ENCODE measurements around the gene DOK6. TPM values are rescaled to one million over a fixed set of nuclear protein-coding genes. Genes with fewer than 3 reads are reported as not detected.

The DOK6 gene
- total RNA-seq, 5 donors from 2014 or later (not counting 1 experiment from before 2014, with no cell fraction given) = 0.03 TPM; not detected in 4

GRCh38 chr18:69763002-69763401, 362.3 kb downstream of the DOK6 start:
- no peaks in the 10 kb centered on the region for H3K27me3 Mint-ChIP-seq
- Histone ChIP-seq H3K4me1 (ENCODE audit: control insufficient read depth in 1 of 2, extremely low read depth in 1 of 2, insufficient read depth in 2 of 2, low read length in 2 of 2) (peaks cover 0 to under 1% of the 10 kb centered on the region in 2 experiments), H3K36me3 (ENCODE audit: control insufficient read depth in 2 of 2, extremely low read depth in 1 of 2, insufficient read depth in 1 of 2, low read length in 1 of 2) (peaks cover 0 to 5% of the 10 kb centered on the region in 2 donors), H3K9me3 (no peaks in the 10 kb centered on the region), H3K27ac (ENCODE audit: low read length) (no peak overlapping the region), H3K27me3 (replicated peaks in 1 of 2; ENCODE audit: control insufficient read depth in 2 of 2, extremely low read depth in 1 of 2, insufficient read depth in 2 of 2, low read length in 1 of 2) (no peaks in the 10 kb centered on the region), H3K4me3 (ENCODE audit: control insufficient read depth in 1 of 2, extremely low read depth in 1 of 2, low read length in 1 of 2) (no peak overlapping the region)
- peaks cover 7 to 13% (median 8%) of the 10 kb centered on the region in 3 donors for H3K4me1 Mint-ChIP-seq
- H3K36me3 Mint-ChIP-seq = peaks cover 30% of the 10 kb centered on the region
- no CpG with 5 or more reads among the region's 4 CpGs for WGBS (ENCODE audit: insufficient coverage)
- H3K4me3 Mint-ChIP-seq = no peak overlapping the region
- H3K9me3 Mint-ChIP-seq = no peaks in the 10 kb centered on the region
- DNase-seq = no peak
- ChIA-PET CTCF (no interaction called here), POLR2A (no interaction called here)
- no peak for ATAC-seq (replicated peaks in 1 of 4)
- no peak overlapping the region for H3K27ac Mint-ChIP-seq

- Mint-ChIP-seq H3K27ac (no peak overlapping the region), H3K9me3 (no peaks in the 10 kb centered on the region), H3K36me3 (peaks cover 34% of the 10 kb centered on the region), H3K4me3 (no peak overlapping the region), H3K4me1 (peaks cover 0 to 5% (median 0%) of the 10 kb centered on the region in 3 donors), H3K27me3 (no peaks in the 10 kb centered on the region)
- CTCF ChIA-PET = no interaction called here
- POLR2A ChIA-PET = no interaction called here
- H3K4me3 ChIP-seq (ENCODE audit: control insufficient read depth in 1 of 2, extremely low read depth in 1 of 2, low read length in 1 of 2) = no peak overlapping the region
- H3K4me1 ChIP-seq (ENCODE audit: control insufficient read depth in 1 of 2, extremely low read depth in 1 of 2, insufficient read depth in 2 of 2, low read length in 2 of 2) = no peaks in the 10 kb centered on the region
- 100% methylated on average over 1 of the region's 5 CpGs for WGBS (ENCODE audit: insufficient coverage)
- H3K27ac ChIP-seq (ENCODE audit: low read length) = no peak overlapping the region
- H3K9me3 ChIP-seq = no peaks in the 10 kb centered on the region
- H3K36me3 ChIP-seq (ENCODE audit: control insufficient read depth in 2 of 2, extremely low read depth in 1 of 2, insufficient read depth in 1 of 2, low read length in 1 of 2) = peaks cover 0 to 5% of the 10 kb centered on the region in 2 donors
- ATAC-seq (replicated peaks in 1 of 4) (no peak), DNase-seq (no peak)
- H3K27me3 ChIP-seq (replicated peaks in 1 of 2; ENCODE audit: control insufficient read depth in 2 of 2, extremely low read depth in 1 of 2, insufficient read depth in 2 of 2, low read length in 1 of 2) = no peaks in the 10 kb centered on the region
Observed at GRCh38 chr18:69763821-69764220, 363.1 kb downstream of the DOK6 start.

GRCh38 chr18:69770238-69770637, 369.6 kb downstream of the DOK6 start:
- ChIA-PET POLR2A (interaction anchor here in 1 of 2 donors (0.7 kb wide), 1 partner anchor 112 kb away, joined by 3 read pairs; no protein-coding TSS in a partner anchor), CTCF (no interaction called here)
- Histone ChIP-seq H3K27me3 (replicated peaks in 1 of 2; ENCODE audit: control insufficient read depth in 2 of 2, extremely low read depth in 1 of 2, insufficient read depth in 2 of 2, low read length in 1 of 2) (no peaks in the 10 kb centered on the region), H3K27ac (ENCODE audit: low read length) (no peak overlapping the region), H3K4me3 (ENCODE audit: control insufficient read depth in 1 of 2, extremely low read depth in 1 of 2, low read length in 1 of 2) (no peak overlapping the region), H3K9me3 (no peaks in the 10 kb centered on the region), H3K4me1 (ENCODE audit: control insufficient read depth in 1 of 2, extremely low read depth in 1 of 2, insufficient read depth in 2 of 2, low read length in 2 of 2) (peaks cover 0 to 3% of the 10 kb centered on the region in 2 experiments), H3K36me3 (ENCODE audit: control insufficient read depth in 2 of 2, extremely low read depth in 1 of 2, insufficient read depth in 1 of 2, low read length in 1 of 2) (no peaks in the 10 kb centered on the region)
- peaks cover 0 to 3% of the 10 kb centered on the region in 2 donors for H3K27me3 Mint-ChIP-seq
- peaks cover 37% of the 10 kb centered on the region for H3K36me3 Mint-ChIP-seq
- H3K9me3 Mint-ChIP-seq = peaks cover 0 to 16% (median 4%) of the 10 kb centered on the region in 3 donors
- no peak for ATAC-seq (replicated peaks in 1 of 4)
- H3K27ac Mint-ChIP-seq = no peak overlapping the region
- H3K4me1 Mint-ChIP-seq = peaks cover 12 to 19% (median 13%) of the 10 kb centered on the region in 3 donors
- no peak overlapping the region for H3K4me3 Mint-ChIP-seq
- 40% methylated on average over 1 of the region's 4 CpGs for WGBS (ENCODE audit: insufficient coverage)
- DNase-seq = no peak

- peaks cover 29% of the 10 kb centered on the region for H3K36me3 Mint-ChIP-seq
- H3K4me1 Mint-ChIP-seq = peaks cover 11 to 17% (median 13%) of the 10 kb centered on the region in 3 donors
- Histone ChIP-seq H3K27me3 (replicated peaks in 1 of 2; ENCODE audit: control insufficient read depth in 2 of 2, extremely low read depth in 1 of 2, insufficient read depth in 2 of 2, low read length in 1 of 2) (no peaks in the 10 kb centered on the region), H3K9me3 (no peaks in the 10 kb centered on the region), H3K4me1 (ENCODE audit: control insufficient read depth in 1 of 2, extremely low read depth in 1 of 2, insufficient read depth in 2 of 2, low read length in 2 of 2) (peaks cover 0 to 3% of the 10 kb centered on the region in 2 experiments), H3K27ac (ENCODE audit: low read length) (no peak overlapping the region), H3K36me3 (ENCODE audit: control insufficient read depth in 2 of 2, extremely low read depth in 1 of 2, insufficient read depth in 1 of 2, low read length in 1 of 2) (no peaks in the 10 kb centered on the region), H3K4me3 (ENCODE audit: control insufficient read depth in 1 of 2, extremely low read depth in 1 of 2, low read length in 1 of 2) (no peak overlapping the region)
- H3K9me3 Mint-ChIP-seq = peaks cover 0 to 17% (median 4%) of the 10 kb centered on the region in 3 donors
- no CpG with 5 or more reads among the region's 3 CpGs for WGBS (ENCODE audit: insufficient coverage)
- peaks cover 0 to 3% of the 10 kb centered on the region in 2 donors for H3K27me3 Mint-ChIP-seq
- POLR2A ChIA-PET = no interaction called here
- ATAC-seq (replicated peaks in 1 of 4) = no peak
- no peak overlapping the region for H3K4me3 Mint-ChIP-seq
- CTCF ChIA-PET = no interaction called here
- H3K27ac Mint-ChIP-seq = peak overlapping the region; percentile 5 to 24
- no peak for DNase-seq
Observed at GRCh38 chr18:69774831-69775230, 374.1 kb downstream of the DOK6 start.

- ChIA-PET CTCF (no interaction called here), POLR2A (no interaction called here)
- Mint-ChIP-seq H3K9me3 (peaks cover 0 to 16% (median 4%) of the 10 kb centered on the region in 3 donors), H3K4me3 (no peak overlapping the region), H3K27me3 (no peaks in the 10 kb centered on the region), H3K4me1 (peaks cover 11 to 16% (median 13%) of the 10 kb centered on the region in 3 donors), H3K27ac (peak overlapping the region in 1 of 2 donors; percentile 41), H3K36me3 (peaks cover 28% of the 10 kb centered on the region)
- ATAC-seq (replicated peaks in 1 of 4) = no peak
- Histone ChIP-seq H3K27me3 (replicated peaks in 1 of 2; ENCODE audit: control insufficient read depth in 2 of 2, extremely low read depth in 1 of 2, insufficient read depth in 2 of 2, low read length in 1 of 2) (no peaks in the 10 kb centered on the region), H3K36me3 (ENCODE audit: control insufficient read depth in 2 of 2, extremely low read depth in 1 of 2, insufficient read depth in 1 of 2, low read length in 1 of 2) (no peaks in the 10 kb centered on the region), H3K4me1 (ENCODE audit: control insufficient read depth in 1 of 2, extremely low read depth in 1 of 2, insufficient read depth in 2 of 2, low read length in 2 of 2) (peaks cover 0 to 3% of the 10 kb centered on the region in 2 experiments), H3K4me3 (ENCODE audit: control insufficient read depth in 1 of 2, extremely low read depth in 1 of 2, low read length in 1 of 2) (no peak overlapping the region), H3K9me3 (no peaks in the 10 kb centered on the region), H3K27ac (ENCODE audit: low read length) (no peak overlapping the region)
- no peak for DNase-seq
Observed at GRCh38 chr18:69777248-69777647, 376.6 kb downstream of the DOK6 start.

GRCh38 chr18:69778680-69779079, 378.0 kb downstream of the DOK6 start:
- POLR2A ChIA-PET = interaction anchor here in 1 of 2 donors (0.6 kb wide), 1 partner anchor 65 kb away, joined by 3 read pairs; no protein-coding TSS in a partner anchor
- DNase-seq = no peak
- no peak overlapping the region for H3K4me3 Mint-ChIP-seq
- H3K9me3 Mint-ChIP-seq = peaks cover 0 to 11% (median 4%) of the 10 kb centered on the region in 3 donors
- H3K4me1 Mint-ChIP-seq = peaks cover 11 to 13% (median 12%) of the 10 kb centered on the region in 3 donors
- no peak overlapping the region for H3K27ac Mint-ChIP-seq
- CTCF ChIA-PET = no interaction called here
- H3K36me3 ChIP-seq (ENCODE audit: control insufficient read depth in 2 of 2, extremely low read depth in 1 of 2, insufficient read depth in 1 of 2, low read length in 1 of 2) = no peaks in the 10 kb centered on the region
- H3K9me3 ChIP-seq = no peaks in the 10 kb centered on the region
- peaks cover 20% of the 10 kb centered on the region for H3K36me3 Mint-ChIP-seq
- H3K27me3 ChIP-seq (replicated peaks in 1 of 2; ENCODE audit: control insufficient read depth in 2 of 2, extremely low read depth in 1 of 2, insufficient read depth in 2 of 2, low read length in 1 of 2) = no peaks in the 10 kb centered on the region
- H3K27ac ChIP-seq (ENCODE audit: low read length) = no peak overlapping the region
- H3K4me3 ChIP-seq (ENCODE audit: control insufficient read depth in 1 of 2, extremely low read depth in 1 of 2, low read length in 1 of 2) = no peak overlapping the region
- peaks cover 0 to 3% of the 10 kb centered on the region in 2 experiments for H3K4me1 ChIP-seq (ENCODE audit: control insufficient read depth in 1 of 2, extremely low read depth in 1 of 2, insufficient read depth in 2 of 2, low read length in 2 of 2)
- WGBS (ENCODE audit: insufficient coverage) = no CpG with 5 or more reads among the region's 1 CpG
- ATAC-seq (replicated peaks in 1 of 4) = no peak
- no peaks in the 10 kb centered on the region for H3K27me3 Mint-ChIP-seq

Data from T-cell (primary cell).